GM12878 (cell line): ENCODE measurements around the gene BRSK2.

Source experiments
- BCL3 ChIP-seq: IDR thresholded peaks from 2 replicates; pipeline ENCODE4 v1.6.1; 2011; ENCODE audit warnings: borderline replicate concordance, low read depth, mild to moderate bottlenecking, moderate library complexity, low read length; ENCODE audit not compliant: insufficient read depth, poor library complexity, severe bottlenecking
- CBFB ChIP-seq: IDR thresholded peaks from 2 replicates; pipeline ENCODE4 v1.6.1; 2016; ENCODE audit warnings: antibody characterized with exemption, low read depth
- CEBPB ChIP-seq, 2 experiments: fragments of 150-350 bp in 1 of 2; IDR thresholded peaks; 2 replicates each; pipeline ENCODE4 v1.6.1; 2012 to 2014; ENCODE audit warnings: low read depth in 2 of 2, low read length in 2 of 2, borderline replicate concordance in 1 of 2, inconsistent platforms in 1 of 2
- CTCF ChIP-seq, 3 experiments: IDR thresholded peaks in 2 of 3; conservative IDR thresholded peaks in 1 of 3; 2 replicates each; pipeline ENCODE4 v1.5.1; 2011; ENCODE audit warnings: low read depth in 3 of 3, low read length in 3 of 3, mild to moderate bottlenecking in 3 of 3, control low read depth in 2 of 3, moderate library complexity in 2 of 3, inconsistent platforms in 1 of 3, mixed read lengths in 1 of 3; ENCODE audit not compliant: control insufficient read depth in 2 of 3, insufficient read depth in 1 of 3; ENCODE audit errors: extremely low read depth in 1 of 3
- EGR1 ChIP-seq, 2 experiments: IDR thresholded peaks; 1 replicate in 1 of 2; 2 replicates in 1 of 2; pipeline ENCODE4 v1.6.1; 2011 to 2012; ENCODE audit warnings: low read depth in 2 of 2, low read length in 2 of 2, borderline replicate concordance in 1 of 2, mild to moderate bottlenecking in 1 of 2, moderate library complexity in 1 of 2
- EP300 ChIP-seq, 2 experiments: fragments of 150-350 bp in 1 of 2; IDR thresholded peaks; 2 replicates each; pipeline ENCODE4 v1.6.1; 2011 to 2012; ENCODE audit warnings: low read depth in 2 of 2, low read length in 2 of 2, borderline replicate concordance in 1 of 2, improper control_type of control experiment in 1 of 2, inconsistent platforms in 1 of 2; ENCODE audit not compliant: control insufficient read depth in 1 of 2
- EZH2 ChIP-seq: IDR thresholded peaks from 2 replicates; pipeline ENCODE4 v1.6.1; 2012; ENCODE audit warnings: low read depth, mild to moderate bottlenecking, control low read depth, inconsistent platforms, low read length, borderline replicate concordance; ENCODE audit not compliant: control insufficient read depth
- FOS ChIP-seq: IDR thresholded peaks from 3 replicates; pipeline ENCODE4 v1.6.1; 2011; ENCODE audit warnings: borderline replicate concordance; ENCODE audit not compliant: insufficient read length; ENCODE audit errors: extremely low read depth
- FOXM1 ChIP-seq: IDR thresholded peaks from 2 replicates; pipeline ENCODE4 v1.6.1; 2012; ENCODE audit warnings: low read depth, mild to moderate bottlenecking, inconsistent platforms, low read length, moderate library complexity
- IRF3 ChIP-seq: fragments of 450-650 bp; IDR thresholded peaks from 2 replicates; pipeline ENCODE4 v1.6.1; 2014; ENCODE audit warnings: mild to moderate bottlenecking
- POLR2AphosphoS5 ChIP-seq: IDR thresholded peaks from 2 replicates; pipeline ENCODE4 v1.6.1; 2011; ENCODE audit warnings: mild to moderate bottlenecking, low read length, inconsistent platforms
- SP1 ChIP-seq: IDR thresholded peaks from one replicate; pipeline ENCODE4 v1.6.1; 2011; ENCODE audit warnings: low read depth, low read length
- ZNF592 ChIP-seq: fragments of 450-650 bp; IDR thresholded peaks from 2 replicates; pipeline ENCODE4 v1.6.1; 2017; ENCODE audit warnings: mild to moderate bottlenecking, moderate library complexity

- TF ChIP-seq CTCF (IDR thresholded peaks at IDR 0.05 in 2 of 3, conservative IDR thresholded peaks at IDR 0.05 in 1 of 3; ENCODE audit: control insufficient read depth in 2 of 3, extremely low read depth in 1 of 3, insufficient read depth in 1 of 3, low read depth in 3 of 3, low read length in 3 of 3) (no peak), FOXM1 (no peak), BCL3 (no peak), EP300 (IDR thresholded peaks at IDR 0.05; ENCODE audit: borderline replicate concordance in 1 of 2, control insufficient read depth in 1 of 2, low read depth in 2 of 2, low read length in 2 of 2) (no peak), SP1 (no peak), POLR2AphosphoS5 (no peak), EZH2 (no peak), FOS (no peak), CBFB (no peak), ZNF592 (no peak), IRF3 (no peak), EGR1 (IDR thresholded peaks at IDR 0.05; ENCODE audit: borderline replicate concordance in 1 of 2, low read depth in 2 of 2, low read length in 2 of 2) (no peak), CEBPB (IDR thresholded peaks at IDR 0.05; ENCODE audit: borderline replicate concordance in 1 of 2, low read depth in 2 of 2, low read length in 2 of 2) (no peak)
Observed at GRCh38 chr11:1457856-1458255, 68.1 kb downstream of the BRSK2 start.
